ENCODE results near the gene CNTNAP2. TPM values are rescaled to one million over a fixed set of nuclear protein-coding genes. Genes with fewer than 3 reads are reported as not detected.

CNTNAP2 gene
- total and polyA plus RNA-seq, 2 of the 13 experiments (the other 11 are each of a cell fraction or from before 2014, with no cell fraction given): 0.40 to 0.42 TPM

DNA sequence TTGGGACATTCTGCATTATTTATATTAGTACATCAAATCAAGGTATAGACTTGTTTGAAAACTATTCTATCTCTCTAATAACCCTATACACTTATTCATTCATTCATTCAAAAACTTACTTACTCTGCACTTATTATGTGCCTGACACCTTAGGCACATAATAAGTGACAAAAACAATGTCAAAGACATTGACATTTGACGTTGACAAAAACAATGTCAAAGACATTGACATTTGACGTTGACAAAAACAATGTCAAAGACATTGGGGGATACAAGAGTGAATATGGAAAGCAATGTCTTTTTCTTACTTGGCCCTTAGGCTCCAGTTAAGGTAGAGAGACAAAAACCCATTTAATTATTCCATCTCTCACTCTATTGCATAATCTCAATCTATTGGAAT lies 116.0 kb downstream of the CNTNAP2 start:
- Histone ChIP-seq H3K79me2 (ENCODE audit: insufficient read depth, low read length) (no peaks in the 10 kb centered on the region), H3K4me3 (replicated peaks in 1 of 3; ENCODE audit: insufficient read depth in 1 of 3, low read depth in 2 of 3, low read length in 3 of 3) (no peak overlapping the region), H4K20me1 (ENCODE audit: insufficient read depth, low read length) (no peaks in the 10 kb centered on the region), H3K36me3 (replicated peaks in 1 of 2; ENCODE audit: control insufficient read depth in 1 of 2, insufficient read depth in 2 of 2, low read length in 2 of 2) (no peaks in the 10 kb centered on the region), H3K27me3 (ENCODE audit: control insufficient read depth in 1 of 2, insufficient read depth in 2 of 2, low read length in 2 of 2) (no peaks in the 10 kb centered on the region), H3K4me1 (ENCODE audit: insufficient read depth, low read length) (no peaks in the 10 kb centered on the region), H3K27ac (ENCODE audit: extremely low read length, insufficient read depth, low read length) (no peak overlapping the region), H3K9ac (ENCODE audit: insufficient read depth, low read depth, low read length) (no peak overlapping the region), H3K9me3 (ENCODE audit: low read length) (peaks cover 54% of the 10 kb centered on the region), H2AFZ (ENCODE audit: low read length) (no peak overlapping the region), H3K4me2 (ENCODE audit: low read depth, low read length) (no peak overlapping the region)
- ChIA-PET CTCF (ENCODE audit: low intra/inter-chr PET ratio, low total read pairs) (no interaction called here), POLR2A (no interaction called here)
- ATAC-seq (no peak), FAIRE-seq (no peak), DNase-seq (ENCODE audit: low spot score) (no peak)
- in situ Hi-C loops (cut with HindIII; ENCODE audit: extremely low pct_ligation_motif_present, low pct_unique_long_range_greater_than_20kb) (no loop called here), intact Hi-C loops (cut with micrococcal nuclease; ENCODE audit: unreplicated experiment) (no loop called here)
- 1% methylated on average over 2 of the region's 2 CpGs for WGBS (ENCODE audit: low lambda C conversion rate)
- no TSS peak for BruUV-seq (replicated peaks)
- TF ChIP-seq RNF2 (conservative IDR thresholded peaks at IDR 0.05; ENCODE audit: low read depth): no peak
- no peak for TF ChIP-seq ZNF557 (CRISPR knock-in tag; IDR thresholded peaks at IDR 0.05)

DNA sequence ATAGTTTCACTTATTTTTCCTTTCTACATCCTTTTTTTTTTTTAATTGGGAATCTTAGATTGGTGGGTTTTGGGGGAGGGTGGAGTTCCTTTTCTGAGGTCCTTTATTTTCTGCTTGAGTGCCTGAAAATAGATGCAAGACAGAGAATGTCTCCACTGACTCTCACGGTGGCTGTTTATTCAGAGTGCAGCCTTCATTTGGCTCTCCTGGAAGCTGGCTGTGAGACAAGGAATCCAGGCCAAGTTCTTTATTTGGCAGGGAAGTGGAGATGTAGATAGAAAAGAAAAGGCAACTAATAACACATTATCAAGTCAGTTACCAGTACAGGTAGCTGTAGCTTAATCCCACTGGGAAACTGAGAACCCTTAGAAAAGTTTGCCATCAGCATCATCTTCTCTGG lies 118.6 kb downstream of the CNTNAP2 start:
- CTCF ChIA-PET (ENCODE audit: low intra/inter-chr PET ratio, low total read pairs): no interaction called here
- H3K4me2 ChIP-seq (ENCODE audit: low read depth, low read length): no peak overlapping the region
- H3K27ac ChIP-seq (ENCODE audit: extremely low read length, insufficient read depth, low read length): no peak overlapping the region
- H3K27me3 ChIP-seq (ENCODE audit: control insufficient read depth in 1 of 2, insufficient read depth in 2 of 2, low read length in 2 of 2): no peaks in the 10 kb centered on the region
- no peak for FAIRE-seq
- no TSS peak for BruUV-seq (replicated peaks)
- no peak overlapping the region for H2AFZ ChIP-seq (ENCODE audit: low read length)
- POLR2A ChIA-PET: no interaction called here
- H3K79me2 ChIP-seq (ENCODE audit: insufficient read depth, low read length): no peaks in the 10 kb centered on the region
- H3K9ac ChIP-seq (ENCODE audit: insufficient read depth, low read depth, low read length): no peak overlapping the region
- no peaks in the 10 kb centered on the region for H4K20me1 ChIP-seq (ENCODE audit: insufficient read depth, low read length)
- no peak overlapping the region for H3K4me3 ChIP-seq (replicated peaks in 1 of 3; ENCODE audit: insufficient read depth in 1 of 3, low read depth in 2 of 3, low read length in 3 of 3)
- no peaks in the 10 kb centered on the region for H3K4me1 ChIP-seq (ENCODE audit: insufficient read depth, low read length)
- 0% methylated on average over 1 of the region's 1 CpG for WGBS (ENCODE audit: low lambda C conversion rate)
- intact Hi-C loops (cut with micrococcal nuclease; ENCODE audit: unreplicated experiment): no loop called here
- no peak for DNase-seq (ENCODE audit: low spot score)
- H3K36me3 ChIP-seq (replicated peaks in 1 of 2; ENCODE audit: control insufficient read depth in 1 of 2, insufficient read depth in 2 of 2, low read length in 2 of 2): no peaks in the 10 kb centered on the region
- in situ Hi-C loops (cut with HindIII; ENCODE audit: extremely low pct_ligation_motif_present, low pct_unique_long_range_greater_than_20kb): no loop called here
- H3K9me3 ChIP-seq (ENCODE audit: low read length): peaks cover 57% of the 10 kb centered on the region
- no peak for ATAC-seq
- TF ChIP-seq ZSCAN9 (CRISPR knock-in tag; IDR thresholded peaks at IDR 0.05; ENCODE audit: borderline replicate concordance) (no peak), KDM5A (IDR thresholded peaks at IDR 0.05; ENCODE audit: borderline replicate concordance, low read length) (no peak), ZNF264 (CRISPR knock-in tag; IDR thresholded peaks at IDR 0.05) (no peak), ZC3H4 (CRISPR knock-in tag; IDR thresholded peaks at IDR 0.05; ENCODE audit: borderline replicate concordance) (no peak), MTF2 (CRISPR knock-in tag; IDR thresholded peaks at IDR 0.05; ENCODE audit: borderline replicate concordance) (no peak), MEIS1 (CRISPR knock-in tag; IDR thresholded peaks at IDR 0.05; ENCODE audit: borderline replicate concordance) (no peak), ZFAT (CRISPR knock-in tag; conservative IDR thresholded peaks at IDR 0.05) (no peak), ZNF333 (CRISPR knock-in tag; IDR thresholded peaks at IDR 0.05; ENCODE audit: borderline replicate concordance) (no peak), RAD51 (IDR thresholded peaks at IDR 0.05; ENCODE audit: borderline replicate concordance) (no peak), AHR (CRISPR knock-in tag; IDR thresholded peaks at IDR 0.05) (no peak), KMT2B (CRISPR knock-in tag; IDR thresholded peaks at IDR 0.05) (no peak), NFRKB (IDR thresholded peaks at IDR 0.05) (no peak)
- TF ChIP-seq, protein P1, sequence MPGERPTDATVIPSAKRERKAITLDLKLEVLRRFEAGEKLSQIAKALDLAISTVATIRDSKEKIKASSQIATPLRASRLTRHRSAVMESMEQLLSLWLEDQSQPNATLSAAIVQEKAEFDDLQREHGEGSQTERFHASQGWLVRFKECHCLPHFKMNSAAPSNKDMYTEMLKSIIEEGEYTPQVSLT (CRISPR knock-in tag; IDR thresholded peaks at IDR 0.05; ENCODE audit: borderline replicate concordance, low read depth): no peak
- TF ChIP-seq, protein P2, sequence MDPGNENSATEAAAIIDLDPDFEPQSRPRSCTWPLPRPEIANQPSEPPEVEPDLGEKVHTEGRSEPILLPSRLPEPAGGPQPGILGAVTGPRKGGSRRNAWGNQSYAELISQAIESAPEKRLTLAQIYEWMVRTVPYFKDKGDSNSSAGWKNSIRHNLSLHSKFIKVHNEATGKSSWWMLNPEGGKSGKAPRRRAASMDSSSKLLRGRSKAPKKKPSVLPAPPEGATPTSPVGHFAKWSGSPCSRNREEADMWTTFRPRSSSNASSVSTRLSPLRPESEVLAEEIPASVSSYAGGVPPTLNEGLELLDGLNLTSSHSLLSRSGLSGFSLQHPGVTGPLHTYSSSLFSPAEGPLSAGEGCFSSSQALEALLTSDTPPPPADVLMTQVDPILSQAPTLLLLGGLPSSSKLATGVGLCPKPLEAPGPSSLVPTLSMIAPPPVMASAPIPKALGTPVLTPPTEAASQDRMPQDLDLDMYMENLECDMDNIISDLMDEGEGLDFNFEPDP (CRISPR knock-in tag; conservative IDR thresholded peaks at IDR 0.05): no peak
- TF ChIP-seq, protein P3, sequence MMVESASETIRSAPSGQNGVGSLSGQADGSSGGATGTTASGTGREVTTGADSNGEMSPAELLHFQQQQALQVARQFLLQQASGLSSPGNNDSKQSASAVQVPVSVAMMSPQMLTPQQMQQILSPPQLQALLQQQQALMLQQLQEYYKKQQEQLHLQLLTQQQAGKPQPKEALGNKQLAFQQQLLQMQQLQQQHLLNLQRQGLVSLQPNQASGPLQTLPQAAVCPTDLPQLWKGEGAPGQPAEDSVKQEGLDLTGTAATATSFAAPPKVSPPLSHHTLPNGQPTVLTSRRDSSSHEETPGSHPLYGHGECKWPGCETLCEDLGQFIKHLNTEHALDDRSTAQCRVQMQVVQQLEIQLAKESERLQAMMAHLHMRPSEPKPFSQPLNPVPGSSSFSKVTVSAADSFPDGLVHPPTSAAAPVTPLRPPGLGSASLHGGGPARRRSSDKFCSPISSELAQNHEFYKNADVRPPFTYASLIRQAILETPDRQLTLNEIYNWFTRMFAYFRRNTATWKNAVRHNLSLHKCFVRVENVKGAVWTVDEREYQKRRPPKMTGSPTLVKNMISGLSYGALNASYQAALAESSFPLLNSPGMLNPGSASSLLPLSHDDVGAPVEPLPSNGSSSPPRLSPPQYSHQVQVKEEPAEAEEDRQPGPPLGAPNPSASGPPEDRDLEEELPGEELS (CRISPR knock-in tag; IDR thresholded peaks at IDR 0.05): no peak
- TF ChIP-seq, protein P4, sequence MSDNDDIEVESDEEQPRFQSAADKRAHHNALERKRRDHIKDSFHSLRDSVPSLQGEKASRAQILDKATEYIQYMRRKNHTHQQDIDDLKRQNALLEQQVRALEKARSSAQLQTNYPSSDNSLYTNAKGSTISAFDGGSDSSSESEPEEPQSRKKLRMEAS (IDR thresholded peaks at IDR 0.05): no peak
